Measurements from ENCODE around the gene GEMIN7. TPM values are rescaled to one million over a fixed set of nuclear protein-coding genes. Genes with fewer than 3 reads are reported as not detected.
"Not testable (repeated sequence)": the region's sequence is repeated elsewhere in the genome, so short reads cannot be mapped to it uniquely, and the experiment has no call there.

GEMIN7 gene
- total RNA-seq, 1 donor from 2014 or later: 25.7 TPM

DNA sequence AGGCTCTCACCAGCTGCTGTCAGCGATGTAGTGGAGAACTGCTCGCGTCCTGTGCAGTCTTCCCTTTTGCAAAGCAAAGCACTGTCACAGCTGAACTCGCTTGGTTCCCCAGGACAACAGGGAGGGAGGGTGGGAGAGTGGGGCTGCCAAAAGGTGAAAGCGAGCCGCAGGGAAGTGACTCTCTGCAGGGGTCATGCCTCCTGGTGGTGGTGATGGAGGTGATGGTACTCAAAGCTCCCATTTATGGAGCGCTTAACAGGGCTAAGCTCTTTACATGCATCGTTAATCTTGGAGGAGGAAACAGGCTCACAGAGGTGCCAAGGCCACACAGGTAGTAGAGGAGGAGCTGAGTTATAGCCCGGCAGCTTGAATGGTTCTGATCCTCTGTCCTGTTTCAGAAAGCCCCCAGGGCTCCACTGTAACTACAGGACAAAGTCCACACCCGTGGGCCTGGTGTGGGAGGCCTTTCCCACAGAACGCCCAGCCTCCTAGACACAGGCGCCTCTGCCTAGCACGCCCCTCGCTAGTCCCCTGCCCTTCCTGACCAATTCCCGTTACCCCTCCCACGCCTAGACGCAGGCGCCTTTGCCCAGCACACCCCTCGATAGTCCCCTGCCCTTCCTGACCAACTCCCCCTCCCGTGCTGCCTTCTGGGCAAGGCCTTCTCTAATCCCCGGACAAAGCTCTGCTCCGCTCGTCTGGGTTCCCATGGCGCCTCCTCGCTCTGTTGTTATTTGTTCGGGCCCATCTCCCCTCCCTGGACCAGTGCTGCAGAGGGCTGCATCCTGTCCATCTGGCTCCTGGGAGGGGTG lies 24.7 kb downstream of the GEMIN7 start:
- no peak for DNase-seq (ENCODE audit: low read depth)

DNA sequence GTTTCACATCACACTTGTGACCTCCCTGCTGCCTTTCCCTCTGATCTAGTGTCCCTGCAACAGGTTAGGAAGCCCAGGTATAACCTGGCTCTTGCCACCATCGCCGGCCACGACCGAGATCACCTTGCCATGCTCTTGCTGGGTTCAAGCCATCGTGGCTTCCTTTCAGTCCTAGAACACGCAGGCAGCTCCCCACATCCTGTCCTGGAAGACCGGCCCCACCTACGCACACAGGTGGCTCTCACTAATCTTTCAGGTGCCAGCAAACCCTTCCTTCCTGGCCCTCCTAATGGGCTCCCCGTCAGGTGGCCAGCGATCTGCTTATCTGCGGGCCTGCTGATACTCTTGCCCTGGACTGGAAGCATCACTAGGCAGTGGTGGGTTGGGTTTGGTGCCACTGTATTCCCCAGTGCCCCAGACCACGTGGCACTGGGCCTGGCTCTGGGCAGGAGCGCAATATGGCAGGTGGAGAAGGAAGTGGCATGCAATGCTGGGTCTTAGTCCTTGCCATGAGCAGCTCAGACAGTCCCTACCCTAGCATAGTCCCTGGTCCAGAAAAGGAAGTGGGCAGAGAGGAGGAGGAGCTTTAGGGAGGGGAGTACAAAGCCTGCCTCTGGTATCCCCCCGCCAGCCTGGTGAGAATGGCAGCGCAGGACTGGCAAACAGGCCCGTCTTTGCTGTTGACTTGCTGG lies 25.7 kb downstream of the GEMIN7 start:
- DNase-seq (ENCODE audit: low read depth): peak; percentile 32

DNA sequence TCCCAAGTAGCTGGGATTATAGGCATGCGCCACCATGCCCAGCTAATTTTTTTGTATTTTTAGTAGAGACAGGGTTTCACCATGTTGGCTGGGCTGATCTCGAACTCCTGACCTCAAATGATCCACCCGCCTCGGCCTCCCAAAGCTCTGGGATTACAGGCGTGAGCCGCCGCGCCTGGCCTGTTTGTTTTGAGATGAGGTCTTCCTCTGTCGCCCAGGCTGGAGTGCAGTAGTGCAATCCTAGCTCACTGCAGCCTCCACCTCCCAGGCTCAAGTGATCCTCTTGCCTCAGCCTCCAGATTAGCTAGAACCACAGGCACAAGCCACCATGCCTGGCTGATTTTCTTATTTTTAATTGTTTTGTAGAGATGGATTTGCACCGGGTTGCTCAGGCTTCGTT lies 27.3 kb downstream of the GEMIN7 start:
- DNase-seq (ENCODE audit: low read depth): not testable (repeated sequence)

DNA sequence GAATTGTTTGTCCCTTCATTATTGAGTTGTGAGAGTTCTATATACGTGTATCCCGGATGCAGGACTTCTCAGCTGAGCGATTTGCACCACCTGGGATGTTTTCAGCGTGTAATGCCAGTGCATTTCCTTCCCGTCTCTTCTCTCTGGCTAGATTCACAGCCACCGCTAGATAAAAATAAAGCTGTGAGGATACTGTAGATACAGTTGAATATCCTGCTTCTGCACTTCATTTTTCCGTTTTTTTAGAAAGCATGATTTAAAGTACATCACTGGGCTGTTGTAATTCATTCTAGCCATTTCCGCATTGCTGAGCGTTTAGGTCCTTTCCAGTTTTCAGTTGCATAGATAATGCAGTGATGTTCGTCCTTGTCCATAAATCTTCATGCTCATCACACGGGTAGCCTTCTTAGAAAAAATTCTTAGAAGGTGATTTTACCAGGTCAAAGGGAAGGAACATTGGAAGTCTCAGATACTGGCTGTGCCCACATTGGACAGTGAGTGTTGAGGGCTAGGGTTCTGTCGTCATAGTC lies 28.6 kb downstream of the GEMIN7 start:
- DNase-seq (ENCODE audit: low read depth): no peak

DNA sequence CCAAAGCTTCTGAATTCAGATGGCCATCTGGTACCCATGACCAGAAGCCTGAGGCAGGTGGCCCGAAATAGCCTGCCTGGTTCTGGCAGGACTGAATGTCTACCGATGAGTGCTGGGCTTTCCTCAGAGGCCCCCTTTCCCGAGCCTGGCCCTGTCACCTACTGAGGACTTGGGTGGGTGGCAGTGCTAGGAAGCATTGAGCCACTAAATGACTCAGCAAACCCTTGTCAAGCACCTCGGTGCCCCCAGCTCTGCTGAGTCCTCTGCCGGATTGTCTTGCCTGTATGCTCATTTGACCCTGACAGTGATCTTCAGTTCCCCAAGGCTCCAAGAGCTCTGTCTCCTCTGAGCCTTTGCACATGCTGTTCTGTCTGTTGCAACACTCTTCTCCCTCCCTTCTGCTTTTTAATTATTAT lies 31.8 kb downstream of the GEMIN7 start:
- no peak for DNase-seq (ENCODE audit: low read depth)

DNA sequence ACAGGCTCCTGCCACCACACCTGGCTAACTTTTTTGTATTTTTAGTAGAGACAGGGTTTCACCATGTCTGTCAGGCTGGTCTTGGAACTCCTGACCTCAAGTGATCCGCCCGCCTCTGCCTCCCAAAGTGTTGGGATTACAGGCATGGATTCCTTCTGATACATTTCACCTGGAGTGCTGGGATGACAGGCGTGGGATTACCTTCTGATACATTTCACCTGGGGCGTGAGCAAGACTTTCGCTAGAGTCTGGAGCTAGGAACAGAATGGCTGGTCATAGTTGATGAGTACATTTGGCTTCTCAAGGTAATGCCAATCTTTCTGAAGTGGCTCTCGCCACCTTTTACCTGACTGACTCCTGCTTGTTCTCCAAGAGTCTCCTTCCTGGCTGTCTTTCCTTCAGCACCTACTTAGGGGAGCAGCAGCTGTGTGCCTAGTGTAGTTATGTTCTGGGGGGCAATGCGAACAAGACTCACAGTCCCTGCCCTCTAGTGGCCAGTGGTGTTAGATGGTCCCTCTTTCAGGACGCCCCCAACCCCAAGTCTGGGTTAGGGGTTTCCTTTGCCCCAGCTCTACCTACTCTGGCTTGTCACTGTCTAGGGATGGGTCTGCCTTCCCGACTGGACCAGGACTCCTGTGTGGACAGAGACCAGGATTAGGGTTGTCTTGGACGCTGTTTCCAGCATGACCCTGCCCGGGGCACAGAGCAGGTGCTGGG lies 33.2 kb downstream of the GEMIN7 start:
- DNase-seq (ENCODE audit: low read depth): no peak

DNA sequence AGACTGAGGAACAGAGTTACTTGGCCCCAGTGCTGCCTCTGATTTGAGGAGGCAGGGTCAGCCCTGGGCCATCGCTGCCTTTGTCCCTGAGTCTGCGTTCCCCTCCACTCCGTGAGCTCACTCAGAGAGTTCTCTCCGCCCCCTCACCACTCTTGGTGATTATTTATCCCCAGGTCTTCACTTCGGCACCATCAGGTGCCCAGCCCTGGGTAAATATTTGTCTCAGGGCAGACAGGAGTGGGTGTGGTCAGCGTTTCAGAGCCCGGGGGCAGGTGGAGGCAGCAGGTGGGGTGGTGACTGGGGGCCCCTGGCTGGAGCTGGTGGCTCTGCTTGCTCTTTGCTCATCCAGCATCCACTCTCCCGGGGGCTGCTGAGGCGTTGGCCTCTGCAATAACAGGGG lies 34.6 kb downstream of the GEMIN7 start:
- no peak for DNase-seq (ENCODE audit: low read depth)

DNA sequence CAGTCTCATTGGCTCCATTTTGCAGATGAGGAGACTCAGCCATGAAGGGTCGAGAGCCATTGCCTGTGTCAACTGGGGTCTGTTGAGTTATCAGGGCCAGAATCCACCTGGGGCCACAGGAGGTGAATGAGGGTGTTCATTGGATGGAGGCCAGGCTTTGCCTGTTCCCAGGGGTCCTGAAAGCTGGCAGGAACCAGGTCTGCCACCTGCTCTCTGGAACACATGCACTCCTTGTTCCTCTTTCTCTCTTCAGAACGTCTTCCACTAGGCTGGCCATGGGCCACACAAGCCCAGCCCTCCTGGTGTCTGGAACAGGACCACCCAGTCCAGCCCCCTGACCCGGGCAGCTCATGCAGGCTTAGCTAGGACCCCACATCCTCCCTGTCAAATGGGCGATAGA lies 35.1 kb downstream of the GEMIN7 start:
- no peak for DNase-seq (ENCODE audit: low read depth)

DNA sequence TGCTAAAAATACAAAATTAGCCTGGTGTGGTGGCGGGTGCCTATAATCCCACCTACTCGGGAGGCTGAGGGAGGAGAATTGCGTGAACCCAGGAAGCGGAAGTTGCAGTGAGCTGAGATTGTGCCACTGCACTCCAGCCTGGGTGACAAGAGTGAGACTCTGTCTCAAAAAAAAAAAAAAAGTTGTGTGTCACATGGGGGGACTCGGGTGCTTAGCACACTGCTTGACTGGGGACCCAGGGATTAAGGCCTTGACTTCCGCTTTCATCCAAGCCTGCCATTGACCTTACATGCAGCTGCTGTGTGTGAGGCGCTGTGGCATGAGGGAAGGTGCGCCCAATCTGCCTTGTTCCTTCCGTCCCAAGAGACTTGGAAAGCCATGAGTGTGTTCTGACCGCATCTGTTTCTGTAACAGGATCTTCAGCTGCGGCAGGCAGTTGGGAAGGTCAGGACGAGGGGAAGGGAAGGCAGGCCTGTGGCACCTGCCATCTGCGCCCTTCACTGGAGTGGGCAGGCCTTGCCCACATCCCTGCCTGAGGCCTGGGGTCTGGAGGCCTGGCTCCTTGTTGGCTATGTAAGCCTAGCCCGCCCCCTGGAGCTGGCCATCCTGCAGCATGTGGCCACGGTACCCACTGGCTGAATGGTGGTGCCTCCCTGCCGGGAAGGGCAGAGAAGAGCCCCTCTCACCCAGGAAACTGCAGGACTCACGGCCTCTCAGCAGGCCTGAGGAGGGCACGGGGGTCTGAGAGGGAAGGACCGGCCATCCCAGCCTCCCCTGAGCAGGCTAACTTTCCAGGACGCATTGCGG lies 37.0 kb downstream of the GEMIN7 start:
- DNase-seq (ENCODE audit: low read depth): peak; percentile 100

DNA sequence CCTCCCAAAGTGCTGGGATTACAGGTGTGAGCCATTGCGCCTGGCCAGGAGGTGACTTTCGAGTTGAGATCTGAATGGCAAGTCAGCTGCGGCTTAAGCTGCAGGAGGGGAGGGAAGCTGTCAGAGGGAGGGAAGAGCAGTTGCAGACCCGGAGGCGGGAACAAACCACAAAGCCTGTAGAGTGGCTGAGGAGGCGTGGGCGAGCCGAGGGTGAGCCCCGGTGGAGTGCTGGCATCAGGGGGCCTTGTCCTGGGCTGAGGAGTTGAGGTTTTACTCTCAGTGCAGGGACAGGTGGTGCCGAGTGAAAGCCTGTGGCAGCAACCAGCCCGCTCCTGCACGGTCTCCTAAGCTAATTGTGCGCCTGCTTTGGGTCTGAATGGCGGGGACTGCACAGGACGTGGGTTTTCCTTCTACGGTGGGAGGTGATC lies 38.1 kb downstream of the GEMIN7 start:
- peak; percentile 88 for DNase-seq (ENCODE audit: low read depth)

DNA sequence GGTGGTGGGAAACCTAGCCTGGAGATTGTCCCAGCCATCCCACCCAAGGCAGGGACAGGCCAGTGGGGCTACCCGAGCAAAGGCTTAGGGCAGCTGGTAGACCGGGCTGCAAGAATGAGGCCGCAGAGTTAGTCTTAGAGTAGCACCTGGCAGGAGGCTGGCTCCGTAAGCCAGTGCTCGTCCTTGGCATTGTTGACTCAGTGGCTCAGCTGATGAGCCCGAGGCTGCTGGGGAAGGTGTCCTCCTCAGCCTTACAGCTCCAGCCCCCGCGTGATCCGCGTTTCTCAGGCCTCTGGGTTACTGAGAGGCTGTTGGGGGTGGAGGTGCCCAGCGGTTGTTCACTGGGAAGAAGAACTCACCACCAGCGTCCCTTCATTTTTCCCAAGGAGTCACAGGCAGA lies 38.6 kb downstream of the GEMIN7 start:
- DNase-seq (ENCODE audit: low read depth): no peak

DNA sequence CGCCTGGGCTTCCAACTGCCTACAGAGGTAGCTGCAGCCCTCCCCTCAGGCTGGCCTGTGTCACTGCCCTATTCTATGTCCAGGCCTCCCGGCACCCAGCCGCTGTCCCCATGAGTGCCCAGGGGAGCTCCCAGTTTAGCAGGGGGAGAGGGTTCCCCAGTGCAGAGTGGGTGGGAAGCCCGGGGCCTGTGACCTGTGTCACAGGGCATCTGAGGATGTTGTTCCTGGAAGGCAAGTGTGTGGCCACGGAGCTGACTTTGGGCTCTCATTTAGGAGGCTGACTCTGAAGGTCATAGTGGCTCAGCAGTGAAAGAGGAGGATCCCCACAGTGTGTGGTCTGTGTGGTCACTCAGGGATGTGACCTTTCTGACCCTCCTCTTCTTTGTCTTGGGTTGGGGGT lies 39.0 kb downstream of the GEMIN7 start:
- DNase-seq (ENCODE audit: low read depth): peak; percentile 71

DNA sequence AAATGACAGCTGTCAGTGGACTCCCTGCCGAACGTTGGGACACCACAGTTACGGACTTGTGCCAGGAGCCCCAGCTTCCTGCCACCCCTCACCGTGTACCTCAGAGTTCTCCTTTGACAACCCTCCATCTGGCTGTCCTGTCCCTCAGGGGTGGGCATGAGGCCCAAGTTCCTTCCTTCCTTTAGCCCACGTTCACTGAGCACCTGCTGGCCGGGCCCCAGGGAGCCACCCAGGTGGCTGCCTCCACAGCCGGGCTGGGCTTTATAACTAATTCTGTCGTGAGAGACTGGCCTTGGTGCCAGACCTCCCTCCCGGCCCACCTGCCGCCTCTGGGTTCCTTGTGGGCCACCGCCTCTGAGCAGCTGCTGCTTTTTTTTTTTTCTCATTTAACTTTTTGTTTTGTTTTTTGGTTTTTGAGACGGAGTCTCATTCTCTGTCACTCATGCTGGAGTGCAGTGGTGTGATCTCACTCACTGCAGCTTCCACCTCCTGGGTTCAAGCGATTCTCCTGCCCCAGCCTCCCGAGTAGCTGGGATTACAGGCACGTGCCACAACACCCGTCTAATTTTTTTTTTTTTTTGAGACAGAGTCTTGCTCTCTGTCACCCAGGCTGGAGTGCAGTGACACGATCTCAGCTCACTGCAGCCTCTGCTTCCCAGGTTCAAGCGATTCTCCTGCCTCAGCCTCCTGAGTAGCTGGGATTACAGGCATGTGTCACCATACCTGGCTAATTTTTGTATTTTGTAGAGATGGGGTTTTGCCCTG lies 39.7 kb downstream of the GEMIN7 start:
- DNase-seq (ENCODE audit: low read depth): peak; percentile 79

DNA sequence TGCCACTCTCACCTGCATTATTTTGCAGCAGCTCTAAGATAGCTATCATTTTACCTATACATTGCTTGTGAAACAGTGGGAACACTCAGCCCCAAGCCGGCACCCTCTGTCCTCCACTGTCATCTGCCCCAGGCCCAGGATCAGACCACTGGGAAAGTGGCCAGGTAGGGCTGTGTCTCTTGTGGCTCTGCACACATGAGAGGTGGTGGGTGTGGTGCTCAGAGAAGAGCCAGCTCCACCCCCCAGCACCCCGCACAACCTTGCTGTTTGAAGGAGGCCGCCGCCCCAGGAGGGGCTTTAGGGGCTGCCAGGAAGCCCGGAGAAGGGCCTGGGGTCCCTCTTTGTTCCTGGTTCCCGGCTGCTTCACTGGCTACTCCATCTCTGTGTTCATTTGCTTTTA lies 40.5 kb downstream of the GEMIN7 start:
- no peak for DNase-seq (ENCODE audit: low read depth)

DNA sequence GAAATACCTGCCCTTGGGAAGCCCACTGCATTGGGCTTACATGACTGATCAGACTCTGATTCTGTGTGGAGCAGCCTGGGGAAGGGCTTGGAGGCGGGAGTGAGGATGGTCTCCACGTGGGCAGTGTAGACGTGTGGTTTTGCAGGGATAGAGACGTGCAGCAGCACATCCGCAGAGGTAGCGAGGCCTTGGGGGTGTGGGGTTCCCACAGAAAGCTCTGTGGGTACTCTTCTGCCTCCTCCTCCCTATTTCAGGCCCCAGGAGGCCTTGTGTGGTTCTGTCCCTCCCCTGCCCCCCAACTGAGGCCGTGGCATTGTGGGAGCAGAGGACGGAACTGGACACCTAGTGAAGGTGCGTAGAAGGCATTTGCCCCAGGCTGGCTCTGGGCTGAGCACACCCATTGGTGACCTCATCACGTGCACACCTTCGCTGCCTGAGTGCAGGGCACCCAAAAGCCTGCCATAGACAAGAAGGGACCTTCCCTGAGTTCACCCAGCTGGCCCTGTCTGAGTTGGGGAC lies 42.8 kb downstream of the GEMIN7 start:
- no peak for DNase-seq (ENCODE audit: low read depth)

DNA sequence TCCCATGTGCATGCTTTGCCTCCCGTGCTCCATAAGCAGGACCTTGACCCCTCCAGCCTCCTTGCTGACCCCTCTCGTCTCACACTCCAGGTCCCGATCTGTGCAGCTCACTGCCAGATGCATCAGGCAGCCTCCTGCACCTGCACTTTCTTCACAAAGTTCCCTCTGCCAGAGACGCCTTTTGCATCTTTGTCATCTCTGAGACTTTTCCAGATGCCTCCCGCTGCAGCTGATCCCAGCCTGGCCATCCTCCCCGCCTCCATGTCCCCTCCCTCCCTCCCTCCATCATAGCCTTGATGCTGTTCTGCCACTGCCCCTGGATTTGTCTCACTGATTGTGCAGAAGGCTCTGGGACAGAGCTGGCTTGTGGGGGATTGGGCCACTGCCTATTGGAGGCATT lies 43.8 kb downstream of the GEMIN7 start:
- no peak for DNase-seq (ENCODE audit: low read depth)

DNA sequence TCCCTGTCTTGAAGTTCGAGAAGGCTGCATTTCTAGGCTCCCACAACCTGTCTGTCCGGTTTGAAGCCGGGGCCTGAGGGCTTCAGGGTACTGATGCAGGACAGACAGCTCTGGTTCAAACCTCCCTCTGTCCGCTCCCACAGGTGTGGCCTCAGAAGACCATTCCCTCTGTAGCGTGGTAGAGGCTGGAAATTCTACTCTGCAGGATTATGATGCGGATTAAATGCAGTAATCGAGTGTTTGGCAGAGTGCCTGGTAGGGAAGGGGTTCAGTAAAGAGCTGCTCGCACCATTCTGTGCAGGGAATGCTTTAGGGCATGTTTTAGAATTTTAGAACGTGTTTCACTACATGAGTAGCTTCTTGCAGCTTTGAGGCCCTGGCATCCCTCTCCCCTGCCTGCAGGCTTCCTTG lies 44.4 kb downstream of the GEMIN7 start:
- no peak for DNase-seq (ENCODE audit: low read depth)

DNA sequence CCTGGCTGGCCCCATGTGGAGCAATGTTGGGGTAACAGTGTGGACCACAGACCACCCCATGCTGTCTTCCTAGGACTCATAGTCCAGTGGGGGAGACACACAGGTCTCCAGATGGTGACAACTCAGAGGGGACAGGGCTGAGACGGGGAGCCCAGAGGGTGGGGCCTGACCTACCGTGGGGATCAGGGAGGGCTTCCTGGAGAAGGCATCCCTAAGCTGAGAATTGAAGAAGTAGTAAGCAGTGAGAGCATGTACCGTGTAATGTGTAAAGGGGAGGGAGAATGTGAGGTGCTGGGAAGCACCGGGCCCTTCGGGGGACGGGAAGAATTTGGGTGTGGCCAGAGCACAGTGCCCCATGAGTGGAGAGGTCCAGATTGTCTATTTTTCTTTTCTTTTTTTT lies 45.0 kb downstream of the GEMIN7 start:
- no peak for DNase-seq (ENCODE audit: low read depth)

DNA sequence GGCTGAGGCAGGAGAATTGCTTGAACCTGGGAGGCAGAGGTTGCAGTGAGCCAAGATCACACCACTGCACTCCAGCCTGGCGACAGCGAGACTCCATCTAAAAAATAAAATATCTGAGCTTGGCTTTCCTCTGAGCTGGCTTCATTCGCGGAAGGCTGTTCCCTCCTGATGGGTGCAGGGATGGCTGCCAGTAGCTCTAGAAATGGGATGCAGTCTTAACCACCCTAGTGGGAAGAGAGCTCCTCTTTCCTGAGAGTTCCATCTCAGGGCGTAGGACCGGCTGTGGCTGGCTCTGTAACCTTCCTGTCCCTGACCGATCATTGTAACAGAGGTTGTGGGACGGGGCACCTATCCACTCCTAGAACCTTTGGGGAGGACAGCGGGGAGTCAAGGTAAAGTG lies 46.3 kb downstream of the GEMIN7 start:
- no peak for DNase-seq (ENCODE audit: low read depth)

DNA sequence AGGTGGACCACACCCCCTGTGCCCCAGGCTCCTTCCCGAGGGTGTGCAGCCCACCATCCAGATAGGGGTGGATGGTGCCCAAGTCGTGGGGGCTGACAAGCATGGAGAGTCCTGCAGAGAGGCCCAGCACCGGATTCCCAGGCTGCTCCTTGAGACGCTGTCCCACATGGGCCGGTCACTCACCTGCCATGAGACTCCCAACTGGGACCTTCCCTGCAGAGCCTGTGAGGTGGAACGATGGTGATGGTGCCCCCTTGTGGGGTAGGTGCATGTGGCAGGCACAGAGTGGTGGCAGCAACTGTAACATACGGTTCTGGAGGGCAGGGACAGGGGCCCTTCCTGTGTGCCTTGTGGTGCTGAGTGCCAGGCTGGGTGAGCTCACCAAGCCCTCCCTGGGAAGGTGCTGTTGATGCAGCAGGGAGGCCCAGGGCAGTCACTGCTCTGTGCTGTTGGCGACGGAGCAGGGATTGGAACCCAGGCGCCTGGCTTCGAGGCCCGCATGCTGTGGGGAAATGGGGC lies 47.0 kb downstream of the GEMIN7 start:
- DNase-seq (ENCODE audit: low read depth): peak; percentile 63

Measured in myocyte (in vitro differentiated cells).